ENCODE results near the gene ZNF563. TPM values are rescaled to one million over a fixed set of nuclear protein-coding genes. Genes with fewer than 3 reads are reported as not detected.

ZNF563 gene
- total and polyA plus RNA-seq, 8 donors = 0.58 to 9.4 (median 1.7) TPM

DNA sequence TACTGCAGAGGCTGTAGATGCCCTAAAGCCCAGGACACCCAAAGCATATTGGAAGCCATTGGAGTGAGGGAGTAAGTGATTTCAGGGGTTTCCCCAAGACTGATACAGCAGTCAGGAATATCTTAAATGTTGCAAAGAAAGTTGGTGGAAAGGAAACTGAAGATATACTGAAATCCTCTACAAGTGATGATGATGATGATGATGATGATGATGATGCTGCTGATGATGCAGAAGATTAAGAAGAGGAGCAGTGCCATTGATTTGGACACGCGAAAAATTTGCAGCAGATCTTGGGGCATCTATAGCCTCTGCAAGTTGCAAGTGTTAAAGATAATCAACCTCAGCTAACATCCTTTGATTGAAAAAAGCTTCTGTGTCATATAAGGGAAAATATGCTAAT lies 62.6 kb downstream of the ZNF563 start:
- peaks cover 45 to 100% (median 85%) of the 10 kb centered on the region in 4 donors for H3K9me3 ChIP-seq

More for the DNA sequence above, 62.6 kb downstream of the ZNF563 start:
- no peak overlapping the region for H3K27ac ChIP-seq
- 93 to 100% (median 98%) methylated on average over 2 of the region's 2 CpGs for WGBS, 5 donors
- peaks cover 38 to 72% (median 68%) of the 10 kb centered on the region in 4 donors for H3K36me3 ChIP-seq
- intact Hi-C loops (cut with DNase I; ENCODE audit: low total_unique reads) = no loop called here
- DNase-seq = no peak
- no peak for TF ChIP-seq EP300 (IDR thresholded peaks at IDR 0.05)
- TF ChIP-seq POLR2A (IDR thresholded peaks at IDR 0.05) = no peak
- TF ChIP-seq POLR2AphosphoS5 (IDR thresholded peaks at IDR 0.05) = no peak
- TF ChIP-seq, protein P1, sequence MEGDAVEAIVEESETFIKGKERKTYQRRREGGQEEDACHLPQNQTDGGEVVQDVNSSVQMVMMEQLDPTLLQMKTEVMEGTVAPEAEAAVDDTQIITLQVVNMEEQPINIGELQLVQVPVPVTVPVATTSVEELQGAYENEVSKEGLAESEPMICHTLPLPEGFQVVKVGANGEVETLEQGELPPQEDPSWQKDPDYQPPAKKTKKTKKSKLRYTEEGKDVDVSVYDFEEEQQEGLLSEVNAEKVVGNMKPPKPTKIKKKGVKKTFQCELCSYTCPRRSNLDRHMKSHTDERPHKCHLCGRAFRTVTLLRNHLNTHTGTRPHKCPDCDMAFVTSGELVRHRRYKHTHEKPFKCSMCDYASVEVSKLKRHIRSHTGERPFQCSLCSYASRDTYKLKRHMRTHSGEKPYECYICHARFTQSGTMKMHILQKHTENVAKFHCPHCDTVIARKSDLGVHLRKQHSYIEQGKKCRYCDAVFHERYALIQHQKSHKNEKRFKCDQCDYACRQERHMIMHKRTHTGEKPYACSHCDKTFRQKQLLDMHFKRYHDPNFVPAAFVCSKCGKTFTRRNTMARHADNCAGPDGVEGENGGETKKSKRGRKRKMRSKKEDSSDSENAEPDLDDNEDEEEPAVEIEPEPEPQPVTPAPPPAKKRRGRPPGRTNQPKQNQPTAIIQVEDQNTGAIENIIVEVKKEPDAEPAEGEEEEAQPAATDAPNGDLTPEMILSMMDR (IDR thresholded peaks at IDR 0.05) = no peak
- H3K4me1 ChIP-seq = no peaks in the 10 kb centered on the region
- H3K4me3 ChIP-seq = no peak overlapping the region
- no peaks in the 10 kb centered on the region for H3K27me3 ChIP-seq

Small RNAs within 50 kb of the gene (small RNA-seq; reads per million reads assigned to genes)
- gene RPS29P23 = 0 reads per million in 4 donors

Other genes starting within 250 kb of the ZNF563 start
- 1 to 10 TPM in 4 of 5 donors, not detected in 1; 1.3 to 5.0 (median 2.2) TPM for gene ZNF20, start 193.3 kb downstream of the ZNF563 start, total RNA-seq
- 1 to 10 TPM; 2.6 to 2.9 (median 2.9) TPM for gene ZNF20, start 193.3 kb downstream of the ZNF563 start, polyA plus RNA-seq
- 1 to 10 TPM in 3 of 5 donors, not detected in 2; 6.7 to 10.0 (median 8.1) TPM for gene ZNF625, start 176.9 kb downstream of the ZNF563 start, total RNA-seq
- gene ZNF625, start 176.9 kb downstream of the ZNF563 start, polyA plus RNA-seq = 1 to 10 TPM in 1 of 3 donors, under 1 TPM in 2; 0.60 to 1.8 (median 0.81) TPM
- 10 to 100 TPM in 2 of 5 donors, 1 to 10 TPM in 2, under 1 TPM in 1; 0.58 to 25.1 (median 7.0) TPM for gene ZNF136, start 170.5 kb downstream of the ZNF563 start, total RNA-seq
- gene ZNF136, start 170.5 kb downstream of the ZNF563 start, polyA plus RNA-seq = 1 to 10 TPM; 2.9 to 3.5 (median 3.4) TPM
- 10 to 100 TPM in 4 of 5 donors, 1 to 10 TPM in 1; 6.1 to 33.8 (median 22.4) TPM for gene ZNF44, start 38.8 kb downstream of the ZNF563 start, total RNA-seq
- gene ZNF44, start 38.8 kb downstream of the ZNF563 start, polyA plus RNA-seq = 1 to 10 TPM; 3.2 to 6.7 (median 4.6) TPM
- 1 to 10 TPM in 4 of 5 donors, not detected in 1; 2.3 to 7.8 (median 3.0) TPM for gene ZNF442, start 32.0 kb upstream of the ZNF563 start, total RNA-seq
- 1 to 10 TPM in 2 of 3 donors, under 1 TPM in 1; 0.31 to 2.0 (median 1.1) TPM for gene ZNF442, start 32.0 kb upstream of the ZNF563 start, polyA plus RNA-seq
- 1 to 10 TPM in 4 of 5 donors, under 1 TPM in 1; 0.45 to 6.7 (median 2.9) TPM for gene ZNF799, start 67.6 kb upstream of the ZNF563 start, total RNA-seq
- gene ZNF799, start 67.6 kb upstream of the ZNF563 start, polyA plus RNA-seq = 1 to 10 TPM; 2.2 to 3.5 (median 2.9) TPM
- 1 to 10 TPM in 3 of 5 donors, under 1 TPM in 1, not detected in 1; 0.58 to 8.6 (median 3.1) TPM for gene ZNF443, start 107.4 kb upstream of the ZNF563 start, total RNA-seq
- 1 to 10 TPM in 2 of 3 donors, under 1 TPM in 1; 0.31 to 3.7 (median 1.5) TPM for gene ZNF443, start 107.4 kb upstream of the ZNF563 start, polyA plus RNA-seq
- 1 to 10 TPM in 2 of 5 donors, under 1 TPM in 1, not detected in 2; 0.58 to 8.3 (median 4.9) TPM for gene ZNF709, start 151.2 kb upstream of the ZNF563 start, total RNA-seq
- under 1 TPM in 2 of 3 donors, not detected in 1; 0.44 to 0.63 TPM for gene ZNF709, start 151.2 kb upstream of the ZNF563 start, polyA plus RNA-seq
- 10 to 100 TPM in 2 of 5 donors, 1 to 10 TPM in 3; 4.9 to 74.1 (median 9.4) TPM for gene ZNF564, start 217.8 kb upstream of the ZNF563 start, total RNA-seq
- gene ZNF564, start 217.8 kb upstream of the ZNF563 start, polyA plus RNA-seq = 1 to 10 TPM; 4.7 to 6.4 (median 5.0) TPM